Tibial artery (tissue), 4 donors: ENCODE results near the gene SYDE1.
A peak's percentile ranks its signal among the peaks of the same experiment; 100 is the strongest.

Source experiments
- DNase-seq, 2 donors: peaks; one replicate each; pipeline ENCODE4 v3.0.0-alpha.2; 2019
- H3K27ac ChIP-seq, 2 donors: fragments of 200-600 bp; sonication (generic) in 1 of 2; 1 replicate in 1 of 2; 2 replicates in 1 of 2; pipeline ENCODE4 v1.5.1; 2018 to 2019; ENCODE audit warnings: mild to moderate bottlenecking in 1 of 2
- H3K27me3 ChIP-seq, 2 donors: fragments of 200-600 bp; sonication (generic) in 1 of 2; one replicate each; pipeline versions ENCODE4 v1.5.1 to v1.6.0; 2016 to 2019
- H3K36me3 ChIP-seq, 3 donors: fragments of 200-600 bp; sonication (generic) in 2 of 3; one replicate each; pipeline ENCODE4 v1.5.1; 2016 to 2019; ENCODE audit warnings: mild to moderate bottlenecking in 2 of 3
- H3K4me1 ChIP-seq, 4 donors: fragments of 200-600 bp; sonication (generic) in 2 of 4; 1 replicate in 3 of 4; 2 replicates in 1 of 4; pipeline ENCODE4 v1.5.1; 2016 to 2019
- H3K4me3 ChIP-seq, 2 donors: fragments of 200-600 bp; sonication (generic) in 1 of 2; 1 replicate in 1 of 2; 2 replicates in 1 of 2; pipeline ENCODE4 v1.5.1; 2018 to 2019; ENCODE audit warnings: mild to moderate bottlenecking in 2 of 2
- H3K9me3 ChIP-seq, 3 donors: fragments of 200-600 bp; sonication (generic) in 1 of 3; one replicate each; pipeline ENCODE4 v1.5.1; 2016 to 2019
- CTCF ChIP-seq, 2 experiments: fragments of 200-600 bp in 1 of 2; fragments of 450-650 bp in 1 of 2; IDR thresholded peaks; one replicate each; pipeline ENCODE4 v1.5.1; 2017 to 2019; ENCODE audit warnings: antibody characterized with exemption in 2 of 2, mild to moderate bottlenecking in 1 of 2, moderate library complexity in 1 of 2
- intact Hi-C: fragments of 100-400 bp; cut with DNase I; formaldehyde crosslinking; loops from one replicate; pipeline ENCODE4 v1.15.0; 2023; ENCODE audit warnings: low total_unique reads

SYDE1 gene

GRCh38 chr19:15110418-15110815 is 3.2 kb downstream of the SYDE1 start:
- TF ChIP-seq CTCF (IDR thresholded peaks at IDR 0.05), result no peak
- H3K27me3 ChIP-seq, result no peaks in the 10 kb centered on the region
- intact Hi-C loops, result no loop called here
- H3K4me1 ChIP-seq, result peaks cover 0 to 43% (median 24%) of the 10 kb centered on the region in 4 donors
- no peak for DNase-seq
- H3K36me3 ChIP-seq, result peaks cover 32 to 68% (median 50%) of the 10 kb centered on the region in 3 donors
- H3K27ac ChIP-seq, result no peak overlapping the region
- H3K4me3 ChIP-seq, result no peak overlapping the region
- H3K9me3 ChIP-seq, result no peaks in the 10 kb centered on the region

- H3K27me3 ChIP-seq, result no peaks in the 10 kb centered on the region
- peaks cover 35 to 81% (median 63%) of the 10 kb centered on the region in 3 donors for H3K36me3 ChIP-seq
- no peaks in the 10 kb centered on the region for H3K9me3 ChIP-seq
- intact Hi-C loops, result no loop called here
- TF ChIP-seq CTCF (IDR thresholded peaks at IDR 0.05), result no peak
- H3K4me1 ChIP-seq, result peaks cover 0 to 36% (median 25%) of the 10 kb centered on the region in 4 donors
- no peak overlapping the region for H3K27ac ChIP-seq
- DNase-seq, result no peak
- no peak overlapping the region for H3K4me3 ChIP-seq
Observed at GRCh38 chr19:15111758-15112157, 4.6 kb downstream of the SYDE1 start.

GRCh38 chr19:15112385-15112784 is 5.2 kb downstream of the SYDE1 start:
- no peak for DNase-seq
- H3K27ac ChIP-seq, result no peak overlapping the region
- TF ChIP-seq CTCF (IDR thresholded peaks at IDR 0.05), result no peak
- H3K4me3 ChIP-seq, result no peak overlapping the region
- peaks cover 41 to 87% (median 70%) of the 10 kb centered on the region in 3 donors for H3K36me3 ChIP-seq
- H3K9me3 ChIP-seq, result no peaks in the 10 kb centered on the region
- H3K27me3 ChIP-seq, result no peaks in the 10 kb centered on the region
- H3K4me1 ChIP-seq, result peaks cover 0 to 34% (median 24%) of the 10 kb centered on the region in 4 donors
- intact Hi-C loops, result no loop called here

- H3K27me3 ChIP-seq, result no peaks in the 10 kb centered on the region
- H3K36me3 ChIP-seq, result peaks cover 48 to 99% (median 81%) of the 10 kb centered on the region in 3 donors
- H3K4me1 ChIP-seq, result peaks cover 0 to 27% (median 16%) of the 10 kb centered on the region in 4 donors
- intact Hi-C loops, result no loop called here
- no peak for DNase-seq
- no peaks in the 10 kb centered on the region for H3K9me3 ChIP-seq
- H3K4me3 ChIP-seq, result no peak overlapping the region
- H3K27ac ChIP-seq, result peak overlapping the region; percentile 58 to 69
- no peak for TF ChIP-seq CTCF (IDR thresholded peaks at IDR 0.05)
Observed at GRCh38 chr19:15113245-15114152, 6.3 kb downstream of the SYDE1 start.

- TF ChIP-seq CTCF (IDR thresholded peaks at IDR 0.05), result no peak
- Histone ChIP-seq H3K4me3 (no peak overlapping the region), H3K27me3 (no peaks in the 10 kb centered on the region), H3K36me3 (peaks cover 55 to 100% (median 87%) of the 10 kb centered on the region in 3 donors), H3K27ac (peak overlapping the region; percentile 58 to 69), H3K4me1 (peaks cover 0 to 21% (median 13%) of the 10 kb centered on the region in 4 donors), H3K9me3 (no peaks in the 10 kb centered on the region)
- intact Hi-C loops, result no loop called here
- peak in 1 of 2 donors; percentile 77 for DNase-seq
Observed at GRCh38 chr19:15114153-15114540, 6.9 kb downstream of the SYDE1 start.
